Measurements from ENCODE around the gene NABP1.

DNA sequence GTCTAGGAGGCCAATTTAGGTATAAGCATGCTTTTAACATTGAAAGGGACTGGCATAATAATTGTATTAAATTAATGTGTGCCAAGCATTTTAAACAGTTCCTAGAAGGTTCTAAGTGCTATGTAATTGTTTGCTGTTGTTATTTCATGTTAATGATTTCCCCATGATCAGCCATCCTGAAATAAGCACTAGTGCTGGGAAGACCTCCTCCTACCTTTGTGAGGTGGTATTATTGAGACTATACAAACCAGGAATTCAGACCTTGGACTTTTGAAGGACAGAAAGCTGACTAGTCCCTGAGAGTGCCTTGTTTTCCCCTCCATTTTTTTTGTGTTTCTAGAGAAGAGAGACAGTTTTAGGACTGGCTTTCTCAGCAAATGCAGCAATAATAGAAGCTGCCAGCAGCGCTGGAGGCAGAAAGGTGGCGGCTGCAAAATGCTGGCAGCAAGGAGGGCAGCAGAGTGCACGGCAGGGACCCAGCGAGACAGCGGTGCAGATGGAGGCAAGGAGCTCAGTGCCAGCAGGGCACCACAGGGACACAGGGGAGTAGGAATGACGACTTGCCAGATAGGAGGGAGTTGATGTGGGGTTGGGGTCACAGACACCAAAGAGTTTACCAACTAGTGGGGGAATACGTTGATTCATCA is 25.3 kb downstream of the NABP1 start:
- TF ChIP-seq, protein P1, sequence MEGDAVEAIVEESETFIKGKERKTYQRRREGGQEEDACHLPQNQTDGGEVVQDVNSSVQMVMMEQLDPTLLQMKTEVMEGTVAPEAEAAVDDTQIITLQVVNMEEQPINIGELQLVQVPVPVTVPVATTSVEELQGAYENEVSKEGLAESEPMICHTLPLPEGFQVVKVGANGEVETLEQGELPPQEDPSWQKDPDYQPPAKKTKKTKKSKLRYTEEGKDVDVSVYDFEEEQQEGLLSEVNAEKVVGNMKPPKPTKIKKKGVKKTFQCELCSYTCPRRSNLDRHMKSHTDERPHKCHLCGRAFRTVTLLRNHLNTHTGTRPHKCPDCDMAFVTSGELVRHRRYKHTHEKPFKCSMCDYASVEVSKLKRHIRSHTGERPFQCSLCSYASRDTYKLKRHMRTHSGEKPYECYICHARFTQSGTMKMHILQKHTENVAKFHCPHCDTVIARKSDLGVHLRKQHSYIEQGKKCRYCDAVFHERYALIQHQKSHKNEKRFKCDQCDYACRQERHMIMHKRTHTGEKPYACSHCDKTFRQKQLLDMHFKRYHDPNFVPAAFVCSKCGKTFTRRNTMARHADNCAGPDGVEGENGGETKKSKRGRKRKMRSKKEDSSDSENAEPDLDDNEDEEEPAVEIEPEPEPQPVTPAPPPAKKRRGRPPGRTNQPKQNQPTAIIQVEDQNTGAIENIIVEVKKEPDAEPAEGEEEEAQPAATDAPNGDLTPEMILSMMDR (IDR thresholded peaks at IDR 0.05 in 2 of 3, conservative IDR thresholded peaks at IDR 0.05 in 1 of 3; ENCODE audit: control insufficient read depth in 2 of 3, extremely low read depth in 1 of 3, insufficient read depth in 1 of 3, low read depth in 3 of 3, low read length in 3 of 3): no peak
- no peak for TF ChIP-seq SMC3 (IDR thresholded peaks at IDR 0.05; ENCODE audit: borderline replicate concordance, low read length)
